Calu3 (cell line): ENCODE measurements around the gene GPATCH2. TPM values are rescaled to one million over a fixed set of nuclear protein-coding genes. Genes with fewer than 3 reads are reported as not detected.

Experiments
- BruUV-seq: library from RNA; stranded (reverse); fragments of 400-500 nt; replicated peaks from 2 replicates; lab custom pipeline; 2021; lab: Mats Ljungman, UMichigan
- CTCF ChIA-PET: fragments of 300-600 bp; sonication (Branson Sonifier 250); formaldehyde crosslinking; loops from one replicate; lab custom pipeline; 2022; ENCODE audit warnings: antibody characterized with exemption; lab: Charles Lee
- DNase-seq: peaks from one replicate; pipeline ENCODE4 v3.0.0; 2022
- H3K27ac Mint-ChIP-seq: one replicate; pipeline ENCODE4 v1.8.0; 2022; ENCODE audit warnings: mixed read lengths; ENCODE audit not compliant: unreplicated experiment
- H3K27me3 Mint-ChIP-seq: one replicate; pipeline ENCODE4 v1.8.0; 2022; ENCODE audit warnings: mixed read lengths; ENCODE audit not compliant: unreplicated experiment
- H3K36me3 Mint-ChIP-seq: one replicate; pipeline ENCODE4 v1.8.0; 2022; ENCODE audit warnings: mild to moderate bottlenecking, moderate library complexity, mixed read lengths; ENCODE audit not compliant: insufficient read depth, unreplicated experiment
- H3K4me1 Mint-ChIP-seq: one replicate; pipeline ENCODE4 v1.8.0; 2022; ENCODE audit warnings: mild to moderate bottlenecking, low read depth, mixed read lengths; ENCODE audit not compliant: unreplicated experiment
- H3K4me3 Mint-ChIP-seq: one replicate; pipeline ENCODE4 v1.8.0; 2022; ENCODE audit warnings: mild to moderate bottlenecking, low read depth, moderate library complexity, mixed read lengths; ENCODE audit not compliant: unreplicated experiment
- H3K9me3 Mint-ChIP-seq: one replicate; pipeline ENCODE4 v1.8.0; 2022; ENCODE audit warnings: low read depth, mixed read lengths; ENCODE audit not compliant: unreplicated experiment
- intact Hi-C: fragments of 100-400 bp; cut with micrococcal nuclease; formaldehyde crosslinking; loops from one replicate; pipeline ENCODE4 v1.10.0; 2022; ENCODE audit not compliant: unreplicated experiment
- total RNA-seq: library from RNA; stranded (reverse); gene quantifications from 2 replicates; pipeline ENCODE4 v1.2.3, GENCODE V29; 2022
- TF ChIP-seq, protein P1 (sequence below): fragments of 200-600 bp; IDR thresholded peaks from one replicate; pipeline ENCODE4 v1.8.0; 2022; ENCODE audit warnings: antibody characterized with exemption; ENCODE audit not compliant: unreplicated experiment

The GPATCH2 gene
- total RNA-seq, 1 experiment from 2014 or later = 22.4 TPM

DNA sequence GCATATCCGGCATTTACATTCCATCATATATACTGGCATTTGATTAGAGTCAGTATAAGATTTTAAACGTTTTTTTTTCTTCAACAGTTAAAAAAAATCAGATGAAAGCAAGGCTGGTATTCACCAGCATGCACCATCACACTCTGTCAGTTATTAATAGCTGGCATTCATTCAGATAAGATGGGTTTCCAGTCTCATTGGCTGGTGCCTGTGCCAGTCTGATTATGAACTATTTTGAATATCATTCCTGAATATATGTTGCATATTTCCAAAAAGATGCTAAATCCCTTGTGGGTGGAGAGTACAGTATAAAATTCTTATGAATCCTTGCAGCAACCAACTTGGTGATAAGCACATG is 211.7 kb downstream of the GPATCH2 start:
- H3K9me3 Mint-ChIP-seq = no peaks in the 10 kb centered on the region

DNA sequence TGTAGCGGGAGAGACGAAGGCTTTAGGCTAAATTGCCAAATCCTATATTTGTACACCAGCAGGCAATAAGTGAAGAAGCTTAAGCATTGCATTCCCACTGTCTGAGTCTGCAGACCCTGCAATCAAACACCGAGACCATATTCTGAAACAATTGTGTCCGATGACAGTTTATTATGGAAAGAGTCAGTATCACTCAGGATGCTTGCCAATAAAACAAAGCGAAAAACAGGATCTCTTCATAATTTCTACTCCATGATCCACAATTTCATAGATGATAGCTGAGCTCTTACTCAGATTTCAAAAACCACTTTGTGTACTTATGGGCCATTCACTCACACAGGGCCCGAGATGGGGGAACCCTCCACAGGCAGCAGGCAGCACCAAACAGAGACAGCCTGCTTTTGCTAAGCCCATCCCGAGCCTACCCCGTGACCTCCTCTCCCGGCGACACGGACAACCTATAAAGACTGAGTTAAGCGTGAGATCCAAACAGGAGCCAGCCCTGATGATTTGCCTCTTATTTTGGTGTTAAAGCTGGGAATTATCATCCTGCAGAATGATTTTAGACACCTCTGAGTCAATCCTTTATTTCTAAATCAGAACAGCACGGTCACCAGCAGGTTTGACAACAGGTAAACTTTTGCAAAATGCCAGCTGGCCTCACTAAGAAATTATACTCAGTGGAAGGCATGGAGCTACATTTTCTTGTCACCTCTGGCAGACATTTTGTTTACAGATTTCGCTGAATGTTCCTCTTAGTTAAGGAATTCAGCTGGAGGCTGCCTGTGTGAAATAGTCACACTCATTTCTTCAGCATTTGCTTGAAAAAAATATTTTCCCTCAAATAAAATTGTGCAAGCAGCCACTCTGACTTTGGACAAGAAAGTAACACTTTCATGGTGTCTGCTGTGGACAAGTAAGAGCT is 212.4 kb downstream of the GPATCH2 start:
- CTCF ChIA-PET = no interaction called here
- BruUV-seq = no TSS peak
- Mint-ChIP-seq H3K4me3 (no peak overlapping the region), H3K27me3 (no peaks in the 10 kb centered on the region), H3K4me1 (no peaks in the 10 kb centered on the region), H3K9me3 (no peaks in the 10 kb centered on the region), H3K36me3 (no peaks in the 10 kb centered on the region), H3K27ac (no peak overlapping the region)
- DNase-seq = no peak
- intact Hi-C loops = no loop called here
- TF ChIP-seq, protein P1, sequence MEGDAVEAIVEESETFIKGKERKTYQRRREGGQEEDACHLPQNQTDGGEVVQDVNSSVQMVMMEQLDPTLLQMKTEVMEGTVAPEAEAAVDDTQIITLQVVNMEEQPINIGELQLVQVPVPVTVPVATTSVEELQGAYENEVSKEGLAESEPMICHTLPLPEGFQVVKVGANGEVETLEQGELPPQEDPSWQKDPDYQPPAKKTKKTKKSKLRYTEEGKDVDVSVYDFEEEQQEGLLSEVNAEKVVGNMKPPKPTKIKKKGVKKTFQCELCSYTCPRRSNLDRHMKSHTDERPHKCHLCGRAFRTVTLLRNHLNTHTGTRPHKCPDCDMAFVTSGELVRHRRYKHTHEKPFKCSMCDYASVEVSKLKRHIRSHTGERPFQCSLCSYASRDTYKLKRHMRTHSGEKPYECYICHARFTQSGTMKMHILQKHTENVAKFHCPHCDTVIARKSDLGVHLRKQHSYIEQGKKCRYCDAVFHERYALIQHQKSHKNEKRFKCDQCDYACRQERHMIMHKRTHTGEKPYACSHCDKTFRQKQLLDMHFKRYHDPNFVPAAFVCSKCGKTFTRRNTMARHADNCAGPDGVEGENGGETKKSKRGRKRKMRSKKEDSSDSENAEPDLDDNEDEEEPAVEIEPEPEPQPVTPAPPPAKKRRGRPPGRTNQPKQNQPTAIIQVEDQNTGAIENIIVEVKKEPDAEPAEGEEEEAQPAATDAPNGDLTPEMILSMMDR = no peak

More for the DNA sequence above, 211.7 kb downstream of the GPATCH2 start:
- Mint-ChIP-seq H3K4me1 (no peaks in the 10 kb centered on the region), H3K4me3 (no peak overlapping the region), H3K27ac (no peak overlapping the region), H3K36me3 (no peaks in the 10 kb centered on the region), H3K27me3 (no peaks in the 10 kb centered on the region)
- DNase-seq = no peak
- TF ChIP-seq, protein P1 = no peak
- intact Hi-C loops = no loop called here
- no TSS peak for BruUV-seq
- CTCF ChIA-PET = interaction anchor here (0.5 kb wide), 1 partner anchor 541 kb away, joined by 3 read pairs; no protein-coding TSS in a partner anchor

DNA sequence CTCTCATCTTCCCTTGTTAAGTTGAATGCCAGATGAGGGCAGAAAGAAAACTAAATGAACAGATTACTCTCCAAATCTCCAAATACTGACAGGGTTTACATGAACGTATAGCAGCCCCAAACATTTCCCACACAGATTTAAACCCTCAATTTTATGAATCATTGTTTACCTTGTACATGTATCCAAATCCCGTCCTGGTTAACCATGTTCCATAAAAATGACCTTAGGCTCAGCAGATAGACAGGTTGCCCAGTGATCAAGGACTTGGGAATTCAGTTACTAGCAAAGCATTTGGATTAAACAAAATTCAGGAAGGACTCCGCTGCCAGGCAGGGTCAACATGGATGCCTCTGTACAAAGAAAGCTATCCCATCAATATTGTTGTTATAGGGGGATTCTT is 213.5 kb downstream of the GPATCH2 start:
- H3K27ac Mint-ChIP-seq = no peak overlapping the region
- no peaks in the 10 kb centered on the region for H3K36me3 Mint-ChIP-seq
- no peaks in the 10 kb centered on the region for H3K9me3 Mint-ChIP-seq
- H3K4me1 Mint-ChIP-seq = no peaks in the 10 kb centered on the region
- H3K27me3 Mint-ChIP-seq = no peaks in the 10 kb centered on the region
- BruUV-seq = no TSS peak
- TF ChIP-seq, protein P1 = no peak
- CTCF ChIA-PET = no interaction called here
- intact Hi-C loops = no loop called here
- H3K4me3 Mint-ChIP-seq = no peak overlapping the region
- DNase-seq = no peak

DNA sequence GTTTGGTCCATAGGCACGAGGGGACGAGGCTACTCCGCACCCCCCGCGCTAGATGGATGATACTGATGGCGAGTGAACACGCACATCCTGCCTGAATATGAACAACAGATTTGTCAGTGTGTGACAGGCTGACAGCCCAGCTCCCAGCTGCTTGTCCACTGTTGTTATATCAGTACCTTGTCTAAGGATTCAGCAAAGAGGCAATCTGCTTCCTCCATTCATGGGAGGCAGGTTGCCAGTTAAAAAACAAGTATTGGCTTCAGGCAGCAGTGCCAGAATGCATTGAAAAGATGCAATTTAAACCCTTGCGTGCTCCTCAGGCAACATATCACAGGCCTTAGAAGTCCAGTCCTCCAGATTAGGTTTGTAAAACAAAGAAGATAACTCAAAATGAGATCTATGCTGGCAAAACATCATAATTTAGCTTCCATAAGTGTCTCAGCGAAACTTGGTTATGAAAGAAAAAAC is 223.3 kb downstream of the GPATCH2 start:
- H3K4me1 Mint-ChIP-seq = no peaks in the 10 kb centered on the region
- no peak for DNase-seq
- H3K4me3 Mint-ChIP-seq = no peak overlapping the region
- CTCF ChIA-PET = no interaction called here
- H3K27ac Mint-ChIP-seq = no peak overlapping the region
- H3K27me3 Mint-ChIP-seq = no peaks in the 10 kb centered on the region
- no peaks in the 10 kb centered on the region for H3K9me3 Mint-ChIP-seq
- TF ChIP-seq, protein P1 = no peak
- intact Hi-C loops = no loop called here
- H3K36me3 Mint-ChIP-seq = no peaks in the 10 kb centered on the region
- BruUV-seq = no TSS peak
